ENCODE results near the gene GNB4.

Gene GNB4

DNA sequence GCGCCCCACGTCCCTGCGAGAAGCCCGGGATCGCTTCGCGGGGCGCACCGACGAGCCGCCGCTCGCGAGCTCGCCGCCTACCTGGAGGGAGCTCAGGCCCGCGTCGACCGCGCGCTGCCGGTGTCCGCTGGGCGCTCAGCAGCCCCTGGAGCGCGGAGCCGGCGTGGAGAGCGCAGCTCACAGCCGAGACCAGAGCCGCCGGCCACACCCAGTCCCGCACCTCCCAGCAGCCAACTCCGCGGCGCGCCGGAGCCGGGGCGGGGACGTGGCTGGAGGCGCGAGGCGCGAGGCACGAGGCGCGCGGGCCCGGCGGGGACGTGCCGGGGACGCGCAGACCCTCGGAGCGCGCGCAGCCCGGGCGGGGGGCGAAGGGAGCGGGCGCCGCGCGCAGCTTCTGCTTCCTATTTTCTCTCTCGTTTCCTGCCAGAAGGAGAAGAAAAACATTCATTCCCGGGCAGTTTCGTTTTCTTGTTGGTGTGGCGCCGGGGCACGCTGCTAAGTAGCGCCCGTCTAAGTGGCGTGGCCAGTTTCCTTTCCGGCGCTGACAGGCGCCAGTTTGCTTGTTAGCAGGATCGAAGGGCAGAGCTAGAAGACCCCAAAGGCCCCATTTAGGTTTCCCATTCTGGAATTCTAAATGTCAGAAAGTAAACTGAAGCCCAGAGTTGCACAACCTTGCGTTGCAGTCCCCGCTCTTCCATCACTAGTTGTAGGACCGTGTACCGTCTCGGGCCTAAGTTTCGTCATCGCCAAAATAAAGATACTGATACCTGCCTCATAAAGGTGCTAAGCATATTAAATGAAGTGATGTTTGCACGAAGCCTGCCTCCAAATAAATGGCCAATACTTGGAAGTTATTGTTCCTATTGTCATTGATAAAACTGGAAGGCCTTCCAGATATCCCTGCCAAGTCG, at the start of gene GNB4:
GNB4 (minus strand) TSS at position 206 of the 911 bp plus-strand sequence. CDS start 25,270 bp downstream, outside the sequence.
- DNase-seq (ENCODE audit: low spot score) = no peak

DNA sequence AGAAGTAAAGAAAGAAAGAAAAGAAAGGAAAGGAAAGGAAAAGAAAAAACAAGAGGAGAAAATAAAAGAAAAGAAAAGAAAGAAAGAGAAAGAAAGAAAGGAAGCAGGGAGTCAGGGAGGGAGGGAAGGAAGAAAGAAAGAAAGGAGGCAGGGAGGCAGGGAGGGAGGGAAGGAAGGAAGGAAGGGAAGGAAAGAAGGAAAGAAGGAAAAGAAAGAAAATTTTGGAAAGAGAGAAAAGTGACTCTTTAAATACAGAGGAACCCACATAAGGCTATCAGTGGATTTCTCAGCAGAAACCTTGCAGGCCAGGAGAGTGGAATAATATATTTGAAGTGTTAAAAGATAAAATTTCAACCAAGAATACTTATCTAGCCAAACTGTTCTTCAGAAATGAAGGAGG, 44.2 kb upstream of the GNB4 start:
- DNase-seq (ENCODE audit: low spot score) = no peak

DNA sequence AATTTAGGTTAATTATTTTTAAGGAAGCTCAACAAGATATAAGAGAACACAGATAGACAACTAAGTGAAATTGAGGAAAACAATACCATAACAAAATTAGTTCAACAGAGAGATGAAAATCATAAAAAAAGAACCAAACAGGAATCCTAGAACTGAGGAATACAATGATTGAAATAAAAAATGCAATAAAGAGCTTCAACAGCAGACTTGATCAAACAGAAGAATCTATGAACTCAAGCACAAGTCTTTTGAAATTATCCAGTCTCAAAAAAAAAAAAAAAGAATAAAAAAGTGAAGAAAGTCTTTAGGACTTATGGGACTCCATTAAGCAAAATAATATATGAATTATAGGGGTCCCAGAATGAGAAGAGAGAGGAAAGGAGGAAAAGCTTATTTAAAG, 42.0 kb upstream of the GNB4 start:
- no peak for DNase-seq (ENCODE audit: low spot score)

DNA sequence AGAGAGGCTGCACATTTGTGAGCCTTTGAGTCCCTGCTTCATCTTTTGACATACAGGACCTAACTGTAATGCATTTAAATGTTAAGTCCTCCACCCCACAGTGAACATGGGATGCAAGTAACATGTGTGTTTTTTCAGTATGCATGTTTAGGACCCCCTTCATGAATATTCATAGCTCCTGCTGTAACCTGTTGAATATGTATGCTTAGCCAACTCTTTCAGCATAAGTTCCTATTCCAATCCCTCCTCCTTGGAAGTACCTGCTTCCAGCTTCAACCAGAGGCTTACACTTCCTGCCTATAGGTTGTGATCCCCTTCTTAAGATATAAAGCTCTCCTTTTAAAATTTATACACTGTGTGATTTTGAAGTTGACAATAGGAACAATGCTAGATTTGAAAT, 36.9 kb upstream of the GNB4 start:
- no peak for DNase-seq (ENCODE audit: low spot score)

DNA sequence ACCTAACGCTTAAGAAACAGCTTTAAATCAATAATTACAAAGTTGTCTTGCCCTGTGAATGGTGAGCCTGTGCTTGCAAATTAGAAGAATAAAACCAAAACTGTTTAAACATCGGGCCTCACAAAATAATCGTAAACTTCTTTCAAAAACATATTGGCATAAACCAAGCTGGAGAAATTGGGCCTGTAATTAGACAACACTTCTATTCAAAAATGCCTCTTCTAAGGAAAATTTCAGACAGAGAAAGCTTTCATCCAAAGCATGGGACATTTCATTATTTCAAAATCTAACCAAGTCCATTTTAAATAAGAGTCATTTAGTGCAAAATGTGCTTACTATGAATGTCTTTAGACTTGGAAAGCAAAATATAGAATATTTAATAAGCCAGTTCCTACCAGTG, 35.5 kb upstream of the GNB4 start:
- no peak for DNase-seq (ENCODE audit: low spot score)

DNA sequence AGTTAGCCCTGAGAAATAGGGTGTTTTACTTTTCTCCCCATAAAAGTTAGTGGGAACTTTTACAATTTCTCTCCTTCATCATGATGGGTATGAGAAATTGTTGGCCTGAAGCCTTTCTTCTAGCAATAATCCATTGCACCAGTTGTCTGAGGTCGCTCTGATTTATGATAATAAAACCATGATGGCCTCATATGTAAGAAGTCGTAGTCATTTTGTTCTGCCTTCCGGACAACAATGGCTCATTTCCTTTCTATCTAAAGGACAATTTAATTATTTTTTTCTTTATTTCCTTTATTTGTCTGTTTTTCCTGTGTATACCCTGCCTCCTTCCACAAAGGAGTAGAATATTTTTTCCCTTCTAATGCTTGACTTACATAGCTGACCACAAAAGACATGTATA, 31.6 kb upstream of the GNB4 start:
- no peak for DNase-seq (ENCODE audit: low spot score)

DNA sequence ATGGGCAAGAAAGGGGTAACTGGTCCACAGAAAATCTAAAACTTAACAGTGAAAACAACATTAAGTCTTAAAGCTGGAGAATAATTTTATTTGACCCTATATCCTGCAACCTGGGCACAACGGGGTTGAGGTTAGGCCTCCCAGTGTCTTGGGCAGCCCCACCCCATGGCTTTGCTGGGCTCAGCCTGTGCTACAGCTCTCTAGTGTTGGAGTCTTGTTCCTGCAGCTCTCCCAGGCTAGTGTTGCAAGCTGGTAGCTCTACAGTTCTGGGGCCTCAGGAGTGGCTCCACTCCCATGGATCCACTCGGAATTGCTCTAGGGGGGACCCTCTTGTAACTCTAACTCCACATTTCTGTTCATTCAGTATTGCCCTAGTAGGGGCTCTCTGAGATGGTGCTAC, 24.9 kb upstream of the GNB4 start:
- no peak for DNase-seq (ENCODE audit: low spot score)

DNA sequence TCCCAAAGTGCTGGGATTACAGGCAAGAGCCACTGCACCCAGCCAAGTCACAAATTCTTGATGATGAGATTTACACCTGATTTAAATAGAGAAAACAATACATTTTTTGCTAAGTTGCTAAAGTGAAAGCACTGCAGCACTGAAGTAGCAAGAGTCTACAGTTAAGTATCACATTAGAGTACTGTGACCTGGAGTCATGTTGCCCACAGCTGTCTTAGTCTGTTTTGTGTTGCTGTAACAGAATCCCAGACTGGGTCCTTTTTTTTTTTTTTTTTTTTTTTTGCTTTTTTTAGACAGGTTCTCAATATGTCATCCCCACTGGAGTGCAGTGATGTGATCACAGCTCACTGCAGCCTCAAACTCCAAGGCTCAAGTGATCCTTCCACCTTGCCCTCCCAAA, 23.2 kb upstream of the GNB4 start:
- peak; percentile 7 for DNase-seq (ENCODE audit: low spot score)

DNA sequence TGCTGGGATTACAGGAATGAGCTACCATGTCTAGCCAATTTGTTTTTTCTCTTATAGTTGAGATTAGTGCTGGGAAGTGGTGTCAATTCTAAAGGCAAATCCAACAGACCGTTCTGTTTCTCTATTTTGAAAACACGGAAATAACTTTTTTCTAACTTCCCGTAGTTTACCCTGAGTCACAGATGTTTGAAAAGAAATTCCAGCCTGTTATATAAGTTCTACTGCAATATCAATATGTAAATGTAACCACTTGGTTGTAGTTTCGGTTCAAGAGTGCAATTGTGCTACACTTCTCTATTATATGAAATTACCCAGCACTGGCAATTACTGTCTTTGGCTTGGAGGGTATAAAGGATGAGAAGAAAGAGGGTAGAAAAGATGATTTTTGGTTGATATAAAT, 22.3 kb upstream of the GNB4 start:
- DNase-seq (ENCODE audit: low spot score) = no peak

DNA sequence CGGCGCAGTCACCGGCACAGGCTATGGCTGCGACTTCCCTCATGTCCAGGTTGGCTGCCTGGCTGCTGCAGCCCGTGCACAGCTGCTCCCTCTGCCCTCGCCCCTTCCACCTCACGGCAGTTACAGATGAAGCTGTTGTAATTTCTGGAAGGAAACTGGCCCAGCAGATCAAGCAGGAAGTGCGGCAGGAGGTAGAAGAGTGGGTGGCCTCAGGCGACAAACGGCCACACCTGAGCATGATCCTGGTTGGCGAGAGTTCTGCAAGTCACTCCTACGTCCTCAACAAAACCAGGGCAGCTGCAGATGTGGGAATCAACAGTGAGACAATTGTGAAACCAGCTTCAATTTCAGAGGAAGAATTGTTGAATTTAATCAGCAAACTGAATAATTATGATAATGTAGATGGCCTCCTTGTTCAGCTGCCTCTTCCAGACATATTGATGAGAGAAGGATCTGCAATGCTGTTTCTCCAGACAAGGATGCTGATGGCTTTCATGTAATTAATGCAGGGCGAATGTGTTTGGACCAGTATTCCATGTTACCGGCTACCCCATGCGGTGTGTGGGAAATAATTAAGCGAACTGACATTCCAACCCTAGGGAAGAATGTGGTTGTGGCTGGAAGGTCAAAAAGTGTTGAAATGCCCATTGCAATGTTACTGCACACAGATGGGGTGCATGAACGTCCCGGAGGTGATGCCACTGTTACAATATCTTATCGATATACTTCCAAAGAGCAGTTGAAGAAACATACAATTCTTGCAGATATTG, 13.2 kb upstream of the GNB4 start:
- no peak for DNase-seq (ENCODE audit: low spot score)

DNA sequence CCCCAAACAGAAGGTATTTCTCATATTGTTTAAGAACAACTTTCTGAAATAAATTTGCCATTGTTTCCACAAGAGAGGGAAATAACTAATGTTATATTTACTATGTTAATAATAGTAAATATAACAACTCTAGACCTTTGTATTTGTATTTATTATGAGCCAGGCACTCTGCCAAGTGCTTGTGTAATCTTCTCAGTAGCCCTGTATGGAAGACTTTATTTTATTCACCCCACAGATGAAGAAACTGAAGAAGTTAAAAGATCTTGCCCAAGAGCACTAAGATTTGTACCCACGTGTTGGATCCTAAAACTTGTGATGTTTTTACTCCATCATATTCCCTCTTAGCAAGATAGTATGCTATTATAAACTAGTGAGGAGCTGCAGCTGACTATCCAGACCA, 12.0 kb upstream of the GNB4 start:
- DNase-seq (ENCODE audit: low spot score) = no peak

DNA sequence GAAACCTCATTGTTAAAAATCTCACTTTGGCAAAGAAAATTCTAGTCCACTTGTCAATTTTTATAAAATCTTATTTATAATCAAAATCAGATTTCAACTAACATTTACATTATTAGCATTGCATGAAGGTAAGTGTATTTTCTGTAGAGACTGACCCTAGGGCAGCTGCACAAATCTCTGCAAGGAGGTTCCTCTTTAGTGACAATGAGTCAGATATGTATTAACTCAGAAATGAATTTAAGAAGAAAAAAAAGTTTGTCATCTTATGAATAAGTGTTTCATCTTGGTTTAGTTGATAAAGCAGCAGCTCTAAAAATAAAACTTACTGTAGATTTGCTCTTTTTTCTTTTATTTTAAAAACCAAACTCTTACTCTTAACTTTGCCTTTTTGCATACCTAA, 9.0 kb upstream of the GNB4 start:
- DNase-seq (ENCODE audit: low spot score) = no peak

DNA sequence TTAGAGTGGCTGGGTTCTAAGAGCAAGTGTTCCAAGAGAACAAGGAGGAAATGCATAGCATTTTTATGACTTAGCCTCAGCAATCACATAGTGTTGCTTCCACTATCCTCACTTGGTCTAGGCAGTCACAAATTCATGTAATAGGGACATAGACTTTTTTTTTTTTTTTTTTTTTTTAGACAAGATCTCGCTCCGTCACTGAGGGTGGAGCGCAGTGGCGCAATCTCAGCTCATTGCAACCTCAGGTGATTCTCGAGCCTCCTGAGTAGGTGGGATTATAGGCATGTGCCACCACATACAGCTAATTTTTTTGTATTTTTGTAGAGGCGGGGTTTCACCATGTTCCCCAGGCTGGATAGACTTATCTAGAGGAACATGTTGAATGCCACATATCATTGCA, 4.7 kb upstream of the GNB4 start:
- no peak for DNase-seq (ENCODE audit: low spot score)

DNA sequence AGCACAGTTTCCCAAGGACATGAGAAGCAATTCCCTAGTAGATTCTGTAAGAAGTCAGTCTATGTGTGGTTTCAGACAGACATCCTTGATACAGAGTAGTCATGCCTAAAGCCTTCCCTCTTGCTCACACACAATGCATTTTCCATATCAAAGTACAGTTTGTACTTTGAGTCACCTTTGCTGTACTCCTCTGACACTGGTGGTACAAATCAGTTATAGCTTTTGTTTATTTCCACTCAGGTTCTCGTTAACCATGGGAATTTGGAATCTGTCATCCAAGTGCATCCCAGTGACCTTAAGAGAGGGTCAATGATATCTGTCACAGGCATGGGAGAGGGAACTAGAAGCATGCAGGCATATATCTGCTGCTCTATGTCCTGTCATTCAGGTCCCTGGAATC, 3.6 kb upstream of the GNB4 start:
- DNase-seq (ENCODE audit: low spot score) = peak; percentile 7

DNA sequence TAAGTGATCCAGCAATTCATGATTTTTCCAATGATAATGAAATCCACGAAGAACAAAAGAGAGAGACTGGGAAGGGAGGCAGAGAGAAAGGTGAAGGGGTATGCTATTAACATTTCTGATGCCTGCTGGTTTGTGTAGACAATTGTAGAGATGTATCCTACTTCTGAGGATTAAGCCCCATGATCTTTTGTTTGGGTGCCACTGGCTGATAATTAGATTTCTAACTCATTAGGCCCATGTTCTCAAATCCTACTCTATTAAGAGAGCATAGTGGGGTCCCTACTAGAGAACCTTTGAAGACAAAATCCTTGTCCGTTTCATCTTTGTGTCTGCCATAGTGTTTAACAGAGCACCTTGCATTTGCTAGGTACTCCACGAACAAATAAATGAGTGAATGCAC, 2.7 kb upstream of the GNB4 start:
- no peak for DNase-seq (ENCODE audit: low spot score)

DNA sequence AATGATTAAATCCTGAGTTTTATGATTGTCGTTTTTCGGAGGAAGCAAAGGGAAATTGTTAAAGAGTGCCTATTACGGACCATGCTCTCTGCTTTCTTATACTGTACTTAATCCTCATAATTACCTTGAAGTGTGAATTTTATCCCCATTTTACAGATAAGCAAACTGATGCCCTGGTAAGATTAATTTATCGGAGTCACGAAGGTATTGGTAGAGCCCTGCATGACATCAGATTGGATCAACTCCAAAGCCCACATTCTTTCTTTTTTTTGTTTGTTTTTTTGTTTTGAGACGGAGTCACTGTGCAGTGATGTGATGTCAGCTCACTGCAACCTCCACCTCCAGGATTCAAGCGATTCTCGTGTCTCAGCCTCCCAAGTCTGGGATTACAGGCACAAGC, 1.6 kb upstream of the GNB4 start:
- no peak for DNase-seq (ENCODE audit: low spot score)

DNA sequence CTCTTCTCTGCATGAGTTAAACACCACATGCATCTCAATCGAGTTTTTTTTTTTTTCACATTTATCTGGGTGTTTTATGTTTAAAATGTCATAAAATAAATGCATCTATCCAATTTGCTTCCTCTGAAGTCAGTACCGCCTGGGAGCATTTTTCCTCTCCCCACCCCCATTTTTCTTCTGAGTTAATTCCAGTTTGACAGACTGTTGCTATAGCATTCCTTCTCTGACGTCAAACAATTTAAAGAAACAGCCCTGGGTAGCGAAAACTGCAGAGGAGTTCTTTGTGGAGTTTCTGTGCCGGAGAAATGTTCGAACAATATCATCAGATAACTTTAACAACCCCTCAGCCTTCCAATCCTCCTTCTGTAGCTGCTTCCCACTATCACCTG, 900 bp upstream of the GNB4 start:
- no peak for DNase-seq (ENCODE audit: low spot score)

DNA sequence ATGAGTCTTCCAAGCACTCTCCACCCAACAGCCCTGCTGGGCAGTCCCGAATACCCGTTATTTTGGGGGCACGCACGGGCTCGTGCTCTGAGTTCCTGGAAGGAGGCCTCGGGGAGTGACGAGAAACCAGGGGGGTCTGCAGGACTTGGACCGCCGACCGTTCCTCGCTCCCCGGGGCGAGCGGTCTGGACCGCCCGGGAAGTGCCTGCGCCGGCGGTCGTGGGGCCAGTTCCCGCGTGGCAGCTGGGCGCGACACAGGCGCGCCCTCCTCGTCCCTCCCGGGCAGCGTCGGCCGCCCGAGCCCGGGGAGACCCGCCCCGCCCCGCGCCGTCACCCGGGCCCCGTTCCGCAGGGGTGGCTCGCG, 387 bp downstream of the GNB4 start:
- no peak for DNase-seq (ENCODE audit: low spot score)

DNA sequence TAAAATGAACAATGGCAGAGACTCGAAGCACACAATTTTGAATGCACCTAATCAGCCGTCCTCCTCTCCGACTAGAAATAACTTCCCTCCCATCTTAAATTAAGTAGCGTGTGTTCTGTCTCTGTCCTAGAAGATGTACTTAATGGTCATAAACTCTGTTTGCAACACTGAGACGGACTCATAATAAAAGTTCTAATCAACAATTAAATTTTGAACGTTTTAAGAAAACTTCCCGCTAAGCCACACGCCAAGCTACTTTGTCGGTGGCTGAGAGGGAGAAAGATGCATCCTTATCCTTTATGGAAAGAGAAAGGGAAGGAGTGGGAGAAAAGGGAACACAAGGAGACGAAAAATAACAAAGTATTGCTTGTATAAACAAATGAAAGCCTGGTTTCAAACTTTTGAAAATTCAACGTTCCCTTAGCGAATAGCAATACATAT, 989 bp downstream of the GNB4 start:
- DNase-seq (ENCODE audit: low spot score) = no peak

DNA sequence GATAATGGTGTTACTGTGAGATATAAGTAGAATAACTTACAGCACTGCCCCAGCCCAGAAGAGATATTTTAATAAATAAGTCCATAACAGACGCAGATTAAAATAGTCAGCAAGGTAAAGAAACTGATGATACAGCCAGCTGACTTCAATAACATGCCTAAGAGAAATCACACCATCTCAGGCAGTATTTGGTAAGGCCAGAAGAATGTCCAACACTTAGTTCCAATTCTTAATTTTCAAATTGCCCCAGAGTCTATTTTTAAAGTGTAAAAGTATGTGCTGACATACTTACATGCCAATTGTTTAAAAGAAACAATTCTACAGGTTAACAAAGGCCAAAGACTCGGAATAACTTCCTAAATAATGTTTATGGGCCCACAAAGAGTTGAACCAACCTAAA, 1.6 kb downstream of the GNB4 start:
- DNase-seq (ENCODE audit: low spot score) = no peak

DNA sequence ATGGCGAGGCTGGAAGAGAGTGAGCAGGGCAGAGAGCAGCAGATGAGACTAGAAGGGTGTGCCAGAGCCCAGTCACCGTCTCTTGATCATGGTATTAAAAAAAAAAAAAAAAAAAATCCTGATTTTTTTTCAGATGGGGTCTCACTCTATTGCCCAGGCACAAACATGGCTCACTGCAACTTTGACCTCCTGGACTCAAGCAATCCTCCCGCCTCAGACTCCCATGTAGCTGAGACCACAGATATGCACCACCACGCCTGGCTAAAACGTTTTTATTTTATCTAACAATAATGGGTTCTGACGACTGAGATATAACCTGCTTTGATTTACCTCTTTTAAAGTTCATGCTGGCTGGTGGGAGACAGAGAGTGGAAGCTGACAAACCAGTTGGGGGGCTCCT, 4.0 kb downstream of the GNB4 start:
- no peak for DNase-seq (ENCODE audit: low spot score)

DNA sequence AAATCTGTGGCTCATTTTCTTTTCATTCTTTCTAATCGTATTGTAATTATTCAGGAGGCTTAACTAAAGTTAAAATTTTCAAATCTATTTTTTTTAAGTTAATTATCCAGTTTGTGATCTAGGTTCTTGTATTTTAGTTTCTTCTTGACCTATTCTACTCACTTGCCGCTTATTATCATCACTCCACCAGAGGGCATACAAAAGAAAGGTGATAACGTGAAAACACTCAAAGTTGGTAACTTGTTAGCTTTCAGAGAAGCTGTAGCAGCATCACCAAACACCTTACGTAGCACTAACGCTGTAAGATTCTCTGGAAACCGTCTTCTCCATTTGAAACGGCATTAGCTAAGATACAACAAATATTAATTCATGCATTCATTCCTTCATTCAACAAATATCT, 4.8 kb downstream of the GNB4 start:
- DNase-seq (ENCODE audit: low spot score) = peak; percentile 56

DNA sequence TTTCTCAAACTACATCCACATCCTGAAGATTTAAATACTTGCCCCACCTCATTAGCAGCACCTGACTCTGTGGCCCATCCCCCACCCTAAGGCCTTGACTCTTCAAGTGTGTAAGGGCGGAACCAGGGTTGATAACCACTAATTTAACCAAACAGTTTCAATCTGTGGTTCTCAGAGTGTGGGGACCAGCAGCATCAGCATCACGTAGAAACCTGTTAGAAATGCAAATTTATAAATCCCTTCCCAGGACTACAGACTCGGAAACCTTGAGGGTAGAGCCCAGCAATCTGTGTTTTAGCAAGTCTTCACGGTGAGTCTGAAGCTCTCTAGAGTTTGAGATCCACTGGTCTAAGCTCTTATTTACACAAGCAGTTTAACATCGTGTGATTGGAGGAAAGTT, 12.4 kb downstream of the GNB4 start:
- DNase-seq (ENCODE audit: low spot score) = no peak

DNA sequence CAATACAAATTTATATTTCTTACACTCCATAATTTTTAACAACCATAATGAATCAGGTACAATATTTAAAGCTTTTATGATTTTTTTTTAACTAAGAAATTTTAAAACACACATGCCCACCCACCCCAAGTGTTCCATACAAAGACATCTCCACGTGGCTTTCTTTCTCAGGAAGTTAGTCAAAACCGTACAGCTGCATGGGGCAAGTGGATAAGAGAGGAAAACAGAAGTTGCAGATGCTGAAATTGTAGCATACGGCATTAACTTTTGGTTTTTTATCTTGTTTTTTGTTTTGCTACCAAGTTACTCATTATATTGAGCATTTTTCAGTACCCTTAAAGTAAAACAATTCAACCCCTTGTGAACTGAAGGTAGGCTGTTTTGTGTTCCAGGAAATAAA, 14.8 kb downstream of the GNB4 start:
- DNase-seq (ENCODE audit: low spot score) = no peak
